Measurements from ENCODE around the gene ASB4.

DNA sequence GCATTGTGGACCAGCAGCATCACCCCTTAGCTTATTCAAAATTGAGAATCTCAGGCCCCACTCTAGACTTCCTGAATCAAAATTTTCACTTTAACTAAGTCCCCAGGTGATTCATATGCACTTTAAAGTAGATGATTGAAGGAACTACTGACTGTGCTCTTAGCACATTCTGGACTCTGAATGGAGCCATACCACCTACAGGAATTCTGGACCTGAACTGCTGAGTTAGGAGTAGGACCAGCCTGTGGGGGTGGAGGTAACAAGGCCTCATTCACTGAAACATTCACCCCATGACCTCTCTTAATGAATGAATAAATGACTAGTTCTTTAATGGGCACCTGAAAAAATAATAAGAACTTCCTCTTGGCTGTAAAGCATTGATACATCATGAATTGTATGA lies 103.3 kb downstream of the ASB4 start:
- TF ChIP-seq, protein P1, sequence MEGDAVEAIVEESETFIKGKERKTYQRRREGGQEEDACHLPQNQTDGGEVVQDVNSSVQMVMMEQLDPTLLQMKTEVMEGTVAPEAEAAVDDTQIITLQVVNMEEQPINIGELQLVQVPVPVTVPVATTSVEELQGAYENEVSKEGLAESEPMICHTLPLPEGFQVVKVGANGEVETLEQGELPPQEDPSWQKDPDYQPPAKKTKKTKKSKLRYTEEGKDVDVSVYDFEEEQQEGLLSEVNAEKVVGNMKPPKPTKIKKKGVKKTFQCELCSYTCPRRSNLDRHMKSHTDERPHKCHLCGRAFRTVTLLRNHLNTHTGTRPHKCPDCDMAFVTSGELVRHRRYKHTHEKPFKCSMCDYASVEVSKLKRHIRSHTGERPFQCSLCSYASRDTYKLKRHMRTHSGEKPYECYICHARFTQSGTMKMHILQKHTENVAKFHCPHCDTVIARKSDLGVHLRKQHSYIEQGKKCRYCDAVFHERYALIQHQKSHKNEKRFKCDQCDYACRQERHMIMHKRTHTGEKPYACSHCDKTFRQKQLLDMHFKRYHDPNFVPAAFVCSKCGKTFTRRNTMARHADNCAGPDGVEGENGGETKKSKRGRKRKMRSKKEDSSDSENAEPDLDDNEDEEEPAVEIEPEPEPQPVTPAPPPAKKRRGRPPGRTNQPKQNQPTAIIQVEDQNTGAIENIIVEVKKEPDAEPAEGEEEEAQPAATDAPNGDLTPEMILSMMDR (IDR thresholded peaks at IDR 0.05; ENCODE audit: low read depth, low read length, missing input control), result no peak
- TF ChIP-seq, protein P2, sequence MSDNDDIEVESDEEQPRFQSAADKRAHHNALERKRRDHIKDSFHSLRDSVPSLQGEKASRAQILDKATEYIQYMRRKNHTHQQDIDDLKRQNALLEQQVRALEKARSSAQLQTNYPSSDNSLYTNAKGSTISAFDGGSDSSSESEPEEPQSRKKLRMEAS (IDR thresholded peaks at IDR 0.05), result no peak
- no peak for TF ChIP-seq GABPA (IDR thresholded peaks at IDR 0.05 in 1 of 2, conservative IDR thresholded peaks at IDR 0.05 in 1 of 2)
- no peak for TF ChIP-seq JUND (IDR thresholded peaks at IDR 0.05)
- TF ChIP-seq SP1 (IDR thresholded peaks at IDR 0.05), result no peak
- TF ChIP-seq TAF1 (conservative IDR thresholded peaks at IDR 0.05), result no peak
- no peak for TF ChIP-seq ZBTB33 (IDR thresholded peaks at IDR 0.05)
- TF ChIP-seq RAD21 (IDR thresholded peaks at IDR 0.05), result no peak
- TF ChIP-seq RXRA (IDR thresholded peaks at IDR 0.05), result no peak
- TF ChIP-seq YY1 (IDR thresholded peaks at IDR 0.05), result no peak
- TF ChIP-seq, protein P3, sequence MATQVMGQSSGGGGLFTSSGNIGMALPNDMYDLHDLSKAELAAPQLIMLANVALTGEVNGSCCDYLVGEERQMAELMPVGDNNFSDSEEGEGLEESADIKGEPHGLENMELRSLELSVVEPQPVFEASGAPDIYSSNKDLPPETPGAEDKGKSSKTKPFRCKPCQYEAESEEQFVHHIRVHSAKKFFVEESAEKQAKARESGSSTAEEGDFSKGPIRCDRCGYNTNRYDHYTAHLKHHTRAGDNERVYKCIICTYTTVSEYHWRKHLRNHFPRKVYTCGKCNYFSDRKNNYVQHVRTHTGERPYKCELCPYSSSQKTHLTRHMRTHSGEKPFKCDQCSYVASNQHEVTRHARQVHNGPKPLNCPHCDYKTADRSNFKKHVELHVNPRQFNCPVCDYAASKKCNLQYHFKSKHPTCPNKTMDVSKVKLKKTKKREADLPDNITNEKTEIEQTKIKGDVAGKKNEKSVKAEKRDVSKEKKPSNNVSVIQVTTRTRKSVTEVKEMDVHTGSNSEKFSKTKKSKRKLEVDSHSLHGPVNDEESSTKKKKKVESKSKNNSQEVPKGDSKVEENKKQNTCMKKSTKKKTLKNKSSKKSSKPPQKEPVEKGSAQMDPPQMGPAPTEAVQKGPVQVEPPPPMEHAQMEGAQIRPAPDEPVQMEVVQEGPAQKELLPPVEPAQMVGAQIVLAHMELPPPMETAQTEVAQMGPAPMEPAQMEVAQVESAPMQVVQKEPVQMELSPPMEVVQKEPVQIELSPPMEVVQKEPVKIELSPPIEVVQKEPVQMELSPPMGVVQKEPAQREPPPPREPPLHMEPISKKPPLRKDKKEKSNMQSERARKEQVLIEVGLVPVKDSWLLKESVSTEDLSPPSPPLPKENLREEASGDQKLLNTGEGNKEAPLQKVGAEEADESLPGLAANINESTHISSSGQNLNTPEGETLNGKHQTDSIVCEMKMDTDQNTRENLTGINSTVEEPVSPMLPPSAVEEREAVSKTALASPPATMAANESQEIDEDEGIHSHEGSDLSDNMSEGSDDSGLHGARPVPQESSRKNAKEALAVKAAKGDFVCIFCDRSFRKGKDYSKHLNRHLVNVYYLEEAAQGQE (IDR thresholded peaks at IDR 0.05), result no peak
